Measurements from ENCODE around the gene LGI4.

LGI4 gene

DNA sequence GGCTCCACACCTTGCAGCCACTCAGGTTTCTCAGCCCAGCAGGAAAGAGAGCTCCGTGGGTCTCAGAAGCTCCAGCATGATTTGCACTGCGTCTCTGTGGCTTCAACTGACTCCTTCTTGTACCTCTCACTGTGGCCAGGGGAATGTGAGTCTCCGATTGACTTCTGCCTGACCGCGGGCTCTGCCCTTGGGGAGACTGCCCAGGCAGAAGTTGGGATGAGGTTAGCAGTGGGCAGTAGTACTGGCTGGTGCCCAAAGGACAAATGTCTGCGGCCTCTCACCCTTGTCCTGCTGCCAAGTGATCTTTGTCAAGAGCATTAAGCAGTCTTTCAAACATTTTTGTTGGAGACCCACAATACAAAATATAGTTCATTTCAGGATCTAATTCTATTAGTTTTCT lies 53.7 kb downstream of the LGI4 start:
- TF ChIP-seq SIN3A (IDR thresholded peaks at IDR 0.05; ENCODE audit: borderline replicate concordance, insufficient read depth, low read length): no peak
- no peak for TF ChIP-seq FOXP2 (optimal IDR thresholded peaks at IDR 0.05; ENCODE audit: borderline replicate concordance, extremely low read depth, extremely low read length, insufficient read depth)
- no peak for TF ChIP-seq REST (IDR thresholded peaks at IDR 0.05; ENCODE audit: insufficient read depth in 1 of 2, low read depth in 2 of 2, low read length in 2 of 2)

GRCh38 chr19:35080613-35081170 lies 54.2 kb downstream of the LGI4 start:
- no peak for TF ChIP-seq SIN3A (IDR thresholded peaks at IDR 0.05; ENCODE audit: borderline replicate concordance, insufficient read depth, low read length)
- TF ChIP-seq POLR2AphosphoS5 (IDR thresholded peaks at IDR 0.05; ENCODE audit: low read depth, low read length): no peak
- no peak for TF ChIP-seq FOXP2 (optimal IDR thresholded peaks at IDR 0.05; ENCODE audit: borderline replicate concordance, extremely low read depth, extremely low read length, insufficient read depth)
- no peak for TF ChIP-seq TAF1 (IDR thresholded peaks at IDR 0.05; ENCODE audit: borderline replicate concordance, insufficient read depth, low read length)
- no peak for TF ChIP-seq REST (IDR thresholded peaks at IDR 0.05; ENCODE audit: insufficient read depth in 1 of 2, low read depth in 2 of 2, low read length in 2 of 2)

GRCh38 chr19:35079826-35080225 lies 55.0 kb downstream of the LGI4 start:
- TF ChIP-seq FOXP2 (optimal IDR thresholded peaks at IDR 0.05; ENCODE audit: borderline replicate concordance, extremely low read depth, extremely low read length, insufficient read depth): no peak
- TF ChIP-seq POLR2AphosphoS5 (IDR thresholded peaks at IDR 0.05; ENCODE audit: low read depth, low read length): no peak
- TF ChIP-seq REST (IDR thresholded peaks at IDR 0.05; ENCODE audit: insufficient read depth in 1 of 2, low read depth in 2 of 2, low read length in 2 of 2): no peak
- TF ChIP-seq SIN3A (IDR thresholded peaks at IDR 0.05; ENCODE audit: borderline replicate concordance, insufficient read depth, low read length): no peak
- no peak for TF ChIP-seq TAF1 (IDR thresholded peaks at IDR 0.05; ENCODE audit: borderline replicate concordance, insufficient read depth, low read length)

DNA sequence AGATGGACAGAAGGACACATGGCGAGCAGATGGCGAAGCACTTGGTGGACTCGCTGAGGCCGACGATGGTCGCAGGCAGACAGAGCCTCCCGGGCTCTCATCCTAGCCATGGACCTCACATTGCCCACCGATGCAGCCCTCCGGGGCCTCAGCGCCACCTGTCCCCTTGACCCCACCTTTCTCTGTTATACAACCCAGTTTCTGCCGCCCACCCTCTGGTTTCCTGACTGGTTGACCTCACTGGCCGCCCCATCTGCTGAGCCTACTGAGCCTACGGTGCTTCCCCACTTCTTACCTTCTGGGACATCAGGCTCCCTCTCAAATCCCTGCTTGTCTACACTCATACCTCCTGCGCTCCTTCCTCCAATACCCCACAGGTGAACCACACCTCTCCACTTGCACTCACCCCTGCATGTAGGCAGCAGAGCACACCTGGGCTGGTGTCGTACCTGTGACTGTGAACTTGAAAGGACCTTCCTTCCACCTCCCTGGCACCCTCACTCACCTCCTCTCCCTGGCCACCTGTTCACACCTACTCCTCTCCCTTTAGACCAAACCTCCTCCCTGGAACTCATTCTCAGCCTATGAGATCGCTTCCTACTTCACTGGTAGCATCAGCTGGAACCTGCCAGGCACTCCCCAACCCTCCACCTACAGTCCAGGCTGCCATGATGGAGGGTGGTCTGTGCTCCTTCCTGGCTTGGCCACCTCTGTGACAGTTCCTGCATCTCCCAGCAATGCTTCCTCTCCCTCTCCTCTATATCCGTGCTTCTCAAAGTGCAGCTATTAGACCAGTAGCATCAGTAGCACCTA lies 57.2 kb downstream of the LGI4 start:
- TF ChIP-seq POLR2AphosphoS5 (IDR thresholded peaks at IDR 0.05; ENCODE audit: low read depth, low read length) (no peak), REST (IDR thresholded peaks at IDR 0.05; ENCODE audit: insufficient read depth in 1 of 2, low read depth in 2 of 2, low read length in 2 of 2) (no peak), FOXP2 (optimal IDR thresholded peaks at IDR 0.05; ENCODE audit: borderline replicate concordance, extremely low read depth, extremely low read length, insufficient read depth) (no peak), SIN3A (IDR thresholded peaks at IDR 0.05; ENCODE audit: borderline replicate concordance, insufficient read depth, low read length) (no peak), TAF1 (IDR thresholded peaks at IDR 0.05; ENCODE audit: borderline replicate concordance, insufficient read depth, low read length) (no peak)
